ENCODE results near the gene DMRTC2. TPM values are rescaled to one million over a fixed set of nuclear protein-coding genes. Genes with fewer than 3 reads are reported as not detected.

Gene DMRTC2
- total and polyA plus RNA-seq, 2 of the 8 experiments (the other 6 are each of a cell fraction or from before 2014, with no cell fraction given), result not detected

- Histone ChIP-seq H3K18ac (ENCODE audit: extremely low read depth, low read length) (no peak overlapping the region), H3K23ac (ENCODE audit: insufficient read length) (no peak overlapping the region), H4K5ac (ENCODE audit: insufficient read length, low read depth, low read length) (no peak overlapping the region), H4K8ac (ENCODE audit: extremely low read depth, insufficient read depth, low read length) (no peak overlapping the region), H2AFZ (ENCODE audit: low read length) (no peak overlapping the region), H3K9me3 (ENCODE audit: insufficient read depth in 2 of 2, low read depth in 1 of 2, low read length in 1 of 2) (no peaks in the 10 kb centered on the region), H3K27ac (ENCODE audit: low read depth, low read length) (0 out of 2 replicates have a peak overlapping the region, but pooled peaks have one; percentile 41), H3K23me2 (ENCODE audit: low read depth, low read length) (no peaks in the 10 kb centered on the region), H3K4me2 (ENCODE audit: insufficient read depth in 1 of 2, low read depth in 2 of 2, low read length in 2 of 2) (no peak overlapping the region), H2BK120ac (replicated peaks; ENCODE audit: low read depth, low read length) (no peak overlapping the region), H4K91ac (replicated peaks; ENCODE audit: insufficient read length, low read length) (no peak overlapping the region), H3K36me3 (ENCODE audit: control insufficient read depth in 2 of 4, insufficient read depth in 4 of 4, low read length in 3 of 4) (peaks cover 21 to 48% (median 39%) of the 10 kb centered on the region in 4 experiments), H2BK20ac (ENCODE audit: low read length) (no peak overlapping the region), H4K20me1 (replicated peaks in 1 of 2; ENCODE audit: control insufficient read depth in 1 of 2, insufficient read depth in 2 of 2, low read length in 2 of 2) (peaks cover 23 to 28% of the 10 kb centered on the region in 2 experiments), H2BK15ac (ENCODE audit: low read length) (no peak overlapping the region), H2BK5ac (ENCODE audit: low read depth, low read length) (no peak overlapping the region), H2BK12ac (ENCODE audit: low read depth, low read length) (no peak overlapping the region), H3K79me1 (ENCODE audit: low read depth, low read length) (peaks cover 5% of the 10 kb centered on the region), H3K56ac (replicated peaks; ENCODE audit: insufficient read length, low read depth, low read length) (no peak overlapping the region), H3K4me1 (replicated peaks in 1 of 4; ENCODE audit: control insufficient read depth in 3 of 4, insufficient read depth in 4 of 4, low read length in 3 of 4) (peaks cover 0 to 2% (median under 1%) of the 10 kb centered on the region in 4 experiments; a peak in 3 of 7 replicates), H3K14ac (ENCODE audit: insufficient read length) (no peak overlapping the region), H3K27me3 (replicated peaks in 1 of 4; ENCODE audit: control insufficient read depth in 3 of 4, extremely low read depth in 1 of 4, insufficient read depth in 3 of 4, low read length in 3 of 4) (no peaks in the 10 kb centered on the region), H3K79me2 (ENCODE audit: control insufficient read depth in 1 of 2, insufficient read depth in 2 of 2, low read length in 2 of 2) (peaks cover 0 to 9% of the 10 kb centered on the region in 2 experiments; a peak in 1 of 4 replicates), H3K4me3 (ENCODE audit: extremely low read depth in 1 of 4, insufficient read depth in 2 of 4, low read depth in 3 of 4, low read length in 4 of 4) (no peak overlapping the region), H2AK5ac (ENCODE audit: low read depth, low read length) (no peak overlapping the region), H3K9ac (replicated peaks in 1 of 4; ENCODE audit: extremely low read depth in 1 of 4, low read depth in 3 of 4, low read length in 3 of 4) (no peak overlapping the region), H3K4ac (replicated peaks; ENCODE audit: insufficient read length, low read depth, low read length) (no peak overlapping the region)
- DNase-seq (ENCODE audit: low read depth in 1 of 2, low spot score in 2 of 2) (no peak), FAIRE-seq (no peak)
- 85% methylated on average over 12 of the region's 12 CpGs; no CpG with 5 or more reads in 1 of the 2 experiments for WGBS, 2 experiments (ENCODE audit: extremely low coverage in 1 of 2, insufficient coverage in 1 of 2, insufficient read length in 1 of 2, insufficient replicate concordance in 2 of 2, low coverage in 1 of 2, low lambda C conversion rate in 2 of 2, missing lambda C conversion rate in 1 of 2)
- POLR2A ChIA-PET (ENCODE audit: partially characterized antibody), result interaction anchor here (0.7 to 13.9 kb wide), 21 partner anchors 7 to 480 kb away, joined by 3 to 298 read pairs (median 9); partner anchors contain the start of genes ARHGEF1, ERFL, RABAC1 and RPS19
- CTCF ChIA-PET (ENCODE audit: partially characterized antibody), result interaction anchor here (0.9 to 5.0 kb wide), 20 partner anchors 8 to 212 kb away, joined by 3 to 37 read pairs (median 8); partner anchors contain the start of genes ERFL, RABAC1 and RPS19
- TF ChIP-seq MAX (IDR thresholded peaks at IDR 0.05) (no peak), POLR2A (IDR thresholded peaks at IDR 0.05; ENCODE audit: control extremely low read depth in 1 of 2, low read depth in 2 of 2, low read length in 2 of 2) (peak in 1 of 2 experiments; percentile 31; a peak in 2 of 3 replicates), YY1 (IDR thresholded peaks at IDR 0.05; ENCODE audit: low read depth, low read length) (no peak), SIRT6 (IDR thresholded peaks at IDR 0.05; ENCODE audit: low read length) (no peak)
Measured at GRCh38 chr19:41872384-41872774, 27.5 kb downstream of the DMRTC2 start.
